Fibroblast of lung (primary cell): Measurements from ENCODE around the gene CREB5. TPM values are rescaled to one million over a fixed set of nuclear protein-coding genes. Genes with fewer than 3 reads are reported as not detected.

ENCODE experiments used
- DNase-seq, 2 donors: peaks; one replicate each; pipeline versions ENCODE4 v3.0.0 to v3.0.0-alpha.2; 2010; ENCODE audit warnings: low read depth in 2 of 2
- H2AFZ ChIP-seq: 2 replicates; pipeline ENCODE4 v1.5.1; 2012; ENCODE audit warnings: low read length, control low read depth, inconsistent platforms
- H3K27ac ChIP-seq: 2 replicates; pipeline ENCODE4 v1.5.1; 2011; ENCODE audit warnings: low read length, control low read depth; ENCODE audit not compliant: insufficient read depth
- H3K27me3 ChIP-seq: 2 replicates; pipeline ENCODE4 v1.5.1; 2011; ENCODE audit warnings: mild to moderate bottlenecking, low read length; ENCODE audit not compliant: control insufficient read depth, insufficient read depth
- H3K36me3 ChIP-seq: 2 replicates; pipeline ENCODE4 v1.5.1; 2011; ENCODE audit warnings: low read length; ENCODE audit not compliant: control insufficient read depth, insufficient read depth
- H3K4me1 ChIP-seq: 2 replicates; pipeline ENCODE4 v1.5.1; 2011; ENCODE audit warnings: low read length; ENCODE audit not compliant: control insufficient read depth, insufficient read depth; ENCODE audit errors: extremely low read depth
- H3K4me2 ChIP-seq: 2 replicates; pipeline ENCODE4 v1.5.1; 2011; ENCODE audit warnings: low read length, control low read depth; ENCODE audit not compliant: insufficient read depth; ENCODE audit errors: extremely low read depth
- H3K4me3 ChIP-seq, 4 experiments: fragments of 200-600 bp in 1 of 4; sonication (generic) in 1 of 4; replicated peaks in 1 of 4; 2 replicates each; pipeline ENCODE4 v1.5.1; 2011 to 2016; ENCODE audit warnings: low read length in 4 of 4, low read depth in 3 of 4, mild to moderate bottlenecking in 3 of 4, control low read depth in 2 of 4, inconsistent platforms in 1 of 4, mixed read lengths in 1 of 4; ENCODE audit not compliant: insufficient read depth in 1 of 4; ENCODE audit errors: control extremely low read depth in 1 of 4
- H3K79me2 ChIP-seq: 2 replicates; pipeline ENCODE4 v1.5.1; 2012; ENCODE audit warnings: mild to moderate bottlenecking, low read length, inconsistent platforms; ENCODE audit not compliant: control insufficient read depth, insufficient read depth
- H3K9ac ChIP-seq: 2 replicates; pipeline ENCODE4 v1.5.1; 2011; ENCODE audit warnings: mild to moderate bottlenecking, low read length, control low read depth; ENCODE audit not compliant: insufficient read depth
- H3K9me3 ChIP-seq: 2 replicates; pipeline ENCODE4 v1.5.1; 2012; ENCODE audit warnings: low read depth, low read length; ENCODE audit not compliant: control insufficient read depth, insufficient read depth
- H4K20me1 ChIP-seq: 2 replicates; pipeline ENCODE4 v1.5.1; 2011; ENCODE audit warnings: low read length; ENCODE audit not compliant: control insufficient read depth, insufficient read depth; ENCODE audit errors: extremely low read depth
- EZH2 ChIP-seq: IDR thresholded peaks from 2 replicates; pipeline ENCODE4 v1.5.1; 2012; ENCODE audit warnings: low read length, control low read depth, mild to moderate bottlenecking; ENCODE audit errors: missing control alignments
- polyA plus RNA-seq, 2 donors: library from polyadenylated mRNA; depleted of rRNA in 1 of 2; stranded (reverse) in 1 of 2; unstranded in 1 of 2; fragments of >200 nt; gene quantifications; 2 replicates each; pipeline ENCODE4 v1.2.1, GENCODE V29; 2011 to 2012; ENCODE audit warnings: missing spikeins in 1 of 2
- total RNA-seq: library from RNA; depleted of rRNA; stranded (reverse); fragments of >200 nt; gene quantifications from 2 replicates; pipeline ENCODE4 v1.2.1, GENCODE V29; 2014
- TF ChIP-seq, protein P1 (sequence below), 2 donors: IDR thresholded peaks in 1 of 2; conservative IDR thresholded peaks in 1 of 2; 1 replicate in 1 of 2; 2 replicates in 1 of 2; pipeline ENCODE4 v1.5.1; 2011 to 2012; ENCODE audit warnings: low read length in 2 of 2, control low read depth in 1 of 2, inconsistent platforms in 1 of 2, low read depth in 1 of 2, mild to moderate bottlenecking in 1 of 2

The CREB5 gene
- total and polyA plus RNA-seq, 2 donors (not counting 1 experiment from before 2014, with no cell fraction given): 8.2 to 28.4 TPM

DNA sequence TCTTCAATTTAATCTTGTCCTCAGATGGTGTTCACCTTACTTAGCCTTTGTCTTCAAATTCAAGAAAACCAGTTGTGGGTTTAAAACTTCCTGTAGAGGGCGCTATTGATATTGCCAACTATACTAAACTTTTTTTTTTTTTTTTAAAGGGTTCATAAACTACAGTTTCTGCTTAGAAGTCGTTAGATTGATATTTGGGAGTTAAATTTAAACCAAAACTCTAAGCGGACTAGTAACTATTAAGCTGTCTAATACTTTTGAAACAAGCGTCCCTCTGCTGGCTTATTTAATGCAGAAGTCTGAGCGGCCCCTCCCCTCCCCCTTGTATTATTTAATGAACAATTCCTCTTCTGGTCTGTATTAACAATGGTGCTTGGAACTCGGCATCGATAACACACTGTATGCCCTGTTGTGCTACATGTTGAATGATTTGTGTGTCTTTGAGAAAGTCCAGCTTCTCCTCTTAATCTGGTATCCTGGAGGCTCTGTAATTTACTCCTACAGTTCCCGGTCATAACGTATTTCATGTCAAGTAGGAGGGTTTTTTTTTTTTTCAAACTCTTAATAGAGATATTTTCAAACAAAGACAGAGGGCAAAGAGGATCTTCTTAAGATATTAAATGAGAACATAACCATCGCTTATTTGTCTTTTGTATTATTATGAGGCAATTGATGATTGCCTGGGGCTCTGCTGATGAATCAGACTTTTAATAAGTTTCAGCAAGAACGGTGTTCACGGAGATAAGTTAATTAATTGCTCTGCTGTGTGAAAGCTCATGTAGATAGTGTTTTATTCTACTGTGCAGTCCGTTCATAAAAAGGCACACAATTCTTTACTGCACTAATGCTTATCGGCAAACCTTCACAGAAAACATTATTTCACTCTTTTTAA is 22.6 kb upstream of the CREB5 start:
- no peaks in the 10 kb centered on the region for H3K4me1 ChIP-seq
- DNase-seq: peak; percentile 62 to 89
- H3K79me2 ChIP-seq: no peaks in the 10 kb centered on the region
- no peaks in the 10 kb centered on the region for H3K27me3 ChIP-seq
- H3K27ac ChIP-seq: no peak overlapping the region
- no peaks in the 10 kb centered on the region for H3K9me3 ChIP-seq
- H3K9ac ChIP-seq: no peak overlapping the region
- no peaks in the 10 kb centered on the region for H3K36me3 ChIP-seq
- H4K20me1 ChIP-seq: no peaks in the 10 kb centered on the region
- TF ChIP-seq, protein P1, sequence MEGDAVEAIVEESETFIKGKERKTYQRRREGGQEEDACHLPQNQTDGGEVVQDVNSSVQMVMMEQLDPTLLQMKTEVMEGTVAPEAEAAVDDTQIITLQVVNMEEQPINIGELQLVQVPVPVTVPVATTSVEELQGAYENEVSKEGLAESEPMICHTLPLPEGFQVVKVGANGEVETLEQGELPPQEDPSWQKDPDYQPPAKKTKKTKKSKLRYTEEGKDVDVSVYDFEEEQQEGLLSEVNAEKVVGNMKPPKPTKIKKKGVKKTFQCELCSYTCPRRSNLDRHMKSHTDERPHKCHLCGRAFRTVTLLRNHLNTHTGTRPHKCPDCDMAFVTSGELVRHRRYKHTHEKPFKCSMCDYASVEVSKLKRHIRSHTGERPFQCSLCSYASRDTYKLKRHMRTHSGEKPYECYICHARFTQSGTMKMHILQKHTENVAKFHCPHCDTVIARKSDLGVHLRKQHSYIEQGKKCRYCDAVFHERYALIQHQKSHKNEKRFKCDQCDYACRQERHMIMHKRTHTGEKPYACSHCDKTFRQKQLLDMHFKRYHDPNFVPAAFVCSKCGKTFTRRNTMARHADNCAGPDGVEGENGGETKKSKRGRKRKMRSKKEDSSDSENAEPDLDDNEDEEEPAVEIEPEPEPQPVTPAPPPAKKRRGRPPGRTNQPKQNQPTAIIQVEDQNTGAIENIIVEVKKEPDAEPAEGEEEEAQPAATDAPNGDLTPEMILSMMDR (conservative IDR thresholded peaks at IDR 0.05 in 1 of 2, IDR thresholded peaks at IDR 0.05 in 1 of 2; ENCODE audit: low read depth in 1 of 2, low read length in 2 of 2): peak; percentile 48 to 66
- no peak for TF ChIP-seq EZH2
- peak overlapping the region; percentile 90 for H3K4me2 ChIP-seq
- H3K4me3 ChIP-seq: peak overlapping the region; percentile 42 to 72 (median 48)
- H2AFZ ChIP-seq: peak overlapping the region; percentile 25

DNA sequence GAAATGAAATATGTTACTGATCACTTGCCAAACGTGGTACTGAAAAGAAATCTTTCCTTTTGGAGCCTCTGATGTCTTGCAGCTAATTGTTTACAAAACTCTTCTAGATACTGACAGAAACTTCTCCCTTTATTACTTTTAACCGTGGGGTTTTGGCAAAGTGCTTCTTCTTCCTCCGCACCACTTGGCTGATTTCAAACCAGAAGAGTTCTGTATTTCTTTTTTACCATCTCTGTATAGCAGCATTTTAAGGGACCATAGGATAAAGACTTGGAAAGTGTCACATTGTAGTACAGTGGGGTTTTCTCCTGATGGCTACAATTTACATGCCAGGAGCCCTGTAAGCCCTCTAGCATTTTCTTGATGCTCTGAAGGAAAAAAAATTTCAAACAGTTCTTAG is 21.9 kb upstream of the CREB5 start:
- Histone ChIP-seq H3K27me3 (no peaks in the 10 kb centered on the region), H3K4me1 (no peaks in the 10 kb centered on the region), H3K4me3 (peak overlapping the region in 1 of 4 experiments; percentile 72), H4K20me1 (no peaks in the 10 kb centered on the region), H3K79me2 (no peaks in the 10 kb centered on the region), H3K27ac (no peak overlapping the region), H3K9ac (no peak overlapping the region), H2AFZ (no peak overlapping the region), H3K4me2 (no peak overlapping the region), H3K36me3 (no peaks in the 10 kb centered on the region), H3K9me3 (no peaks in the 10 kb centered on the region)
- DNase-seq: no peak
- TF ChIP-seq EZH2: no peak
- TF ChIP-seq, protein P1 (conservative IDR thresholded peaks at IDR 0.05 in 1 of 2, IDR thresholded peaks at IDR 0.05 in 1 of 2; ENCODE audit: low read depth in 1 of 2, low read length in 2 of 2): no peak

DNA sequence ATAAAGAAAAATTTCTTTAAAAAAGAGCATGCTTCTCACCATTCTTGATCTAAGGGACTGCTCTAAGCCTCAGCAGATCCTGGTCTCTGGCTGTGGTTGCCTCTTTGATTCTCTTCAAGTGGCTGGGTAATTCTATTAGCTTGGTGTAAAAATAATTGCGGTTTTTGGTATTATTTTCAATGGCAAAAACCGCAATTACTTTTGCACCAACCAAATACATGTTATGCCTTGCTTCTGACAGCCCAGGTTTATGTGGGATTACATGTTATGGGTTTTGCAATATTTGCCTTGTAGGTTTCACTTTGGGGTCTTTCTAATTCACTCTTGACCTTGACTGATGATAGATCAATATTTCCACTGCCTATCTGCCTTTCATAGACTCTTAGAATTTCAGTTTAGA is 20.0 kb upstream of the CREB5 start:
- Histone ChIP-seq H3K4me1 (no peaks in the 10 kb centered on the region), H3K36me3 (no peaks in the 10 kb centered on the region), H4K20me1 (no peaks in the 10 kb centered on the region), H3K4me3 (no peak overlapping the region), H2AFZ (no peak overlapping the region), H3K79me2 (no peaks in the 10 kb centered on the region), H3K4me2 (no peak overlapping the region), H3K9ac (no peak overlapping the region), H3K27ac (no peak overlapping the region), H3K9me3 (no peaks in the 10 kb centered on the region), H3K27me3 (no peaks in the 10 kb centered on the region)
- DNase-seq: no peak
- no peak for TF ChIP-seq EZH2
- TF ChIP-seq, protein P1 (conservative IDR thresholded peaks at IDR 0.05 in 1 of 2, IDR thresholded peaks at IDR 0.05 in 1 of 2; ENCODE audit: low read depth in 1 of 2, low read length in 2 of 2): no peak
